Fibroblast of the aortic adventitia (primary cell): Measurements from ENCODE around the gene GM2A. TPM values are rescaled to one million over a fixed set of nuclear protein-coding genes. Genes with fewer than 3 reads are reported as not detected.
"Not testable (repeated sequence)": the region's sequence is repeated elsewhere in the genome, so short reads cannot be mapped to it uniquely, and the experiment has no call there.

ENCODE experiments used
- DNase-seq: peaks from one replicate; pipeline ENCODE4 v3.0.0-alpha.2; 2010; ENCODE audit warnings: low read depth
- H3K4me3 ChIP-seq: 2 replicates; pipeline ENCODE4 v1.5.1; 2011; ENCODE audit warnings: low read depth, mild to moderate bottlenecking, control low read depth, low read length, moderate library complexity
- CTCF ChIP-seq: IDR thresholded peaks from 2 replicates; pipeline ENCODE4 v1.5.1; 2011; ENCODE audit warnings: mild to moderate bottlenecking, low read length, control low read depth, inconsistent platforms; ENCODE audit not compliant: insufficient read depth
- total RNA-seq: library from RNA; depleted of rRNA; stranded (reverse); fragments of >200 nt; gene quantifications from 2 replicates; pipeline ENCODE4 v1.2.3, GENCODE V29; 2012; ENCODE audit warnings: low replicate concordance

Gene GM2A
- total RNA-seq, 1 donor = 42.6 TPM

- no peak for DNase-seq
- H3K4me3 ChIP-seq = no peak overlapping the region
- no peak for TF ChIP-seq CTCF
These were observed 1.9 kb upstream of the GM2A start for GRCh38 chr5:151251001-151251551.

GRCh38 chr5:151251621-151252020 is 1.4 kb upstream of the GM2A start:
- H3K4me3 ChIP-seq = no peak overlapping the region
- no peak for TF ChIP-seq CTCF
- DNase-seq = no peak

- no peak for TF ChIP-seq CTCF
- DNase-seq = no peak
These were observed 593 bp downstream of the GM2A start for GRCh38 chr5:151253605-151253950.

GRCh38 chr5:151254556-151254955 is 1.6 kb downstream of the GM2A start:
- no peak for TF ChIP-seq CTCF
- DNase-seq = no peak
- H3K4me3 ChIP-seq = no peak overlapping the region

More at GRCh38 chr5:151253605-151253950, 593 bp downstream of the GM2A start:
- H3K4me3 ChIP-seq = peak overlapping the region; percentile 90

GRCh38 chr5:151254990-151255389 is 2.0 kb downstream of the GM2A start:
- not testable (repeated sequence) for DNase-seq, H3K4me3 ChIP-seq

GRCh38 chr5:151255621-151256286 is 2.8 kb downstream of the GM2A start:
- TF ChIP-seq CTCF = no peak
- DNase-seq = no peak
- no peak overlapping the region for H3K4me3 ChIP-seq

GRCh38 chr5:151257731-151258181 is 4.8 kb downstream of the GM2A start:
- DNase-seq = no peak
- no peak for TF ChIP-seq CTCF
- no peak overlapping the region for H3K4me3 ChIP-seq
